HG03378 (cell line): ENCODE results near the gene ZSCAN32.

Source experiments
- ATAC-seq: cut with Tn5 transposase; IDR thresholded peaks from one replicate; pipeline ENCODE4 v1.9.1; 2021; ENCODE audit warnings: mild to moderate bottlenecking, moderate library complexity; ENCODE audit not compliant: unreplicated experiment

The ZSCAN32 gene

GRCh38 chr16:3358871-3359270, 41.9 kb downstream of the ZSCAN32 start:
- ATAC-seq, result no peak

DNA sequence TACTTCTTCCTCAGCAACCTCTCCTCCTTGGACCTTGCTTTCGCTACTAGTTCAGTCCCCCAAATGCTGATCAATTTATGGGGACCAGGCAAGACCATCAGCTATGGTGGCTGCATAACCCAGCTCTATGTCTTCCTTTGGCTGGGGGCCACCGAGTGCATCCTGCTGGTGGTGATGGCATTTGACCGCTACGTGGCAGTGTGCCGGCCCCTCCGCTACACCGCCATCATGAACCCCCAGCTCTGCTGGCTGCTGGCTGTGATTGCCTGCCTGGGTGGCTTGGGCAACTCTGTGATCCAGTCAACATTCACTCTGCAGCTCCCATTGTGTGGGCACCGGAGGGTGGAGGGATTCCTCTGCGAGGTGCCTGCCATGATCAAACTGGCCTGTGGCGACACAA, 44.7 kb downstream of the ZSCAN32 start:
- ATAC-seq, result no peak

GRCh38 chr16:3355589-3355988, 45.2 kb downstream of the ZSCAN32 start, which contains the start of gene OR2C1:
OR2C1 (plus strand) TSS chr16:3355889; CDS start chr16:3355941, 52 bp downstream.
- no peak for ATAC-seq

GRCh38 chr16:3349175-3349574, 51.6 kb downstream of the ZSCAN32 start:
- no peak for ATAC-seq

- no peak for ATAC-seq
Measured at GRCh38 chr16:3348547-3349167, 52.1 kb downstream of the ZSCAN32 start.

GRCh38 chr16:3347586-3347985, 53.2 kb downstream of the ZSCAN32 start:
- ATAC-seq, result no peak

DNA sequence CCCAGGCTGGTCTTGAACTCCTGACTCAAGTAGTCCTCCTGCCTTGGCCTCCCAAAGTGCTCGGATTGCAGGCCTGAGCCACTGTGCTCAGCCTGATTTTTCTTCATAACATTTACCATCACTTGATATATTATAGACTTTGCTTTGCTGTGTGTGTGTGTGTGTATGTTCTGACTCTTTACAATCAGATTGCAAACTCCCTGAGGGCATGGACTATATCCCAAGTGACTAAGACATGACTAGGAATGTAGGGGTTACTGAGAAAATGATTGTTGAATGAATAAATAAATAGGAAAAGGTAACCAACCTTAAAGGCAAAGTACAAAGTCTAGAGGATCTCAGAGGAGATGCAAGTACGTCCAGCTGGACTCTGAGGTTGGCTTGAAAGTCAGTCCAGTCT, 54.8 kb downstream of the ZSCAN32 start:
- no peak for ATAC-seq
